HG03520 (cell line): ENCODE measurements around the gene SIK1.
"Not testable (repeated sequence)": the region's sequence is repeated elsewhere in the genome, so short reads cannot be mapped to it uniquely, and the experiment has no call there.

Experiments
- ATAC-seq: cut with Tn5 transposase; IDR thresholded peaks from one replicate; pipeline ENCODE4 v1.9.1; 2021; ENCODE audit warnings: mild to moderate bottlenecking, moderate library complexity; ENCODE audit not compliant: unreplicated experiment

The SIK1 gene

DNA sequence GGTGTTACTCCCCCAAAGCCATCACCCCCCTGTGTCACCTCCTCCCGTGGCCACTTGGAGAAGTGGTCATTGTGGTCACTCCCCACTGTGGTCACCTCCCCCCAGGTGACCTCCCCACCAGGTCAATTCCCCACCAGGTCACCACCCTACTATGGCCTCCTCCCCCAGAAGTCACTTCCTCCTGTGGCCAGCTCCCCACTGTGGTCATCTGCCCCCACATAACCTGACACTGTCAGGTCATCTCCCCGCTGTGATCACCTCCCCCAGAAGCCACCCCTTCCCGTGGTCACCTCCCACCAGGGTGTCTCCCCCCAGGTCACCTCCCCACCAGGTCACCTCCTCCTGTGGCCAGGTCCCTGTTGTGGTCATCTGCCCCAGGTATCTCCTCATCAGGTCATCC, 28.9 kb downstream of the SIK1 start:
- not testable (repeated sequence) for ATAC-seq

DNA sequence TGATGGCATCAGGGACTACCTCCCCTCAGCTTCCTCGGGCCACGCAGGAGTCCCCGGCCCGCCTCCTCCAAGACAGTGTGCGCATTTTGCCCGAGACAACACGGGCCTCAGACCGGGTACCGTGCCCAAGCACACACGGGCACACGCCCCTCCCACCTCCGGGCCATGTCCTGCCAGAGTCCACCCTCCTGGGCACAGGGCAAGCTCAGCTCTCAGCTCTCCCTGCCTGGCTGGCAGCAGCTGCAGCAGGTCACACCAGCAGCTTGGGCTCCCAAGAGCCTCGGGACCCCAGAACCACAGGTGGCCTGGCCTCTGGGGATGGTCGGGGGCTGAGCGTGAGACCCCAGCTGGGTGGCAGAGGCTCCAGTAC, 29.5 kb downstream of the SIK1 start:
- not testable (repeated sequence) for ATAC-seq

GRCh38 chr21:43396788-43397438, 30.0 kb downstream of the SIK1 start:
- not testable (repeated sequence) for ATAC-seq

DNA sequence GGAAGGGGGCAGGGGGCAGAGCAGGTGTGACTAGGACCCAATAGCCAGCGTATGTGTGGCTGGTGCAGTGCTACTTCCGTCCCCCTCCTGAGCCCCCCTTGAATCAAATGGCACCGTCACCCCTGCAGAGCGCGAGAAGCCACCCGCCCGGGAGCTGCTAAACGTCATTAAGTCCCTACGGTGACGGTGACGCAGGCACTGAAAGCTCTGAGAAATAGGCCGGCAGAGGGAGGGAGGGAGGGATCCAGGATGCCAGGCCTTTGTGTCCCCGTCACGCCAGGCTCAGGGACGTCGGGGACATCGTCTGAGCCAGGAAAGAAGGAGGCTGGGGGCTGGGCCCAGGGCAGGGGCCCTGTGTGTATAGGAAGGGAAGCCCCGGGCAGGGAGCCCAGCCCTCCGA, 43.6 kb downstream of the SIK1 start:
- ATAC-seq = not testable (repeated sequence)

- not testable (repeated sequence) for ATAC-seq
These were observed 44.0 kb downstream of the SIK1 start for GRCh38 chr21:43382902-43383301.

DNA sequence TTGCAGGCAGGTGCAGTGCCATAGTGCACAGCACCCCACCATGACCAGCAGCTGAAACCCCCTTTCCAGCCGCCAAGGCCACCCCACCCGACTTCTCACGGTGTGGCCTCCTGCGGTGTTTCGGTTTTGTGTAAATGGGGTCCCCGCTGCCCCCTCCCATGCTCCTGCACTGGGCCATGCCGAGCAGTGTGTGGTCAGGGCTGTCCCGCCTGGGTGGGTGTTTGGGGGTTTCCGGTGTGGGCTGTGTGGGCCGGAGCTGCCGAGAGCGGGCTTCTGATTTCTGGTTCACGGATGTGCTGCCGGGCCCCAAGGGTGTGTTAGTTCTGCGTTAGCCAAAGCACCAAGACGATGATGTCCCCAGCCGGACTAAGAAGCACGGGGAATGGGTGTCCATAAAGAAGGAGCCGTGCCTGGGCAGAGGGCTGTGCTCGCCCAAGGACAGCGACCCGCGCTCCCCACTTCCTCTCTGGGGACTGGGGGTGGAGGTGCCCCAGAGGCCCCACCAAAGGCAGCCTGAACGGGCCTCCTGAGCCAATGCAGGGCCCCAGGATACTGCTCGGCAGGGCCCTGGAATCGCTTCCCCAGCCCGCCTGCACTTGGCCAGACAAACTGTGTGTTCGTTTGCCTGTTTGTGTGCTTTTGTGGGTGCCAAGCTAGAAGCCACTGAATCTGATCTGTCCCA, 45.9 kb downstream of the SIK1 start:
- ATAC-seq = not testable (repeated sequence)

GRCh38 chr21:43380337-43380736, 46.6 kb downstream of the SIK1 start:
- not testable (repeated sequence) for ATAC-seq

DNA sequence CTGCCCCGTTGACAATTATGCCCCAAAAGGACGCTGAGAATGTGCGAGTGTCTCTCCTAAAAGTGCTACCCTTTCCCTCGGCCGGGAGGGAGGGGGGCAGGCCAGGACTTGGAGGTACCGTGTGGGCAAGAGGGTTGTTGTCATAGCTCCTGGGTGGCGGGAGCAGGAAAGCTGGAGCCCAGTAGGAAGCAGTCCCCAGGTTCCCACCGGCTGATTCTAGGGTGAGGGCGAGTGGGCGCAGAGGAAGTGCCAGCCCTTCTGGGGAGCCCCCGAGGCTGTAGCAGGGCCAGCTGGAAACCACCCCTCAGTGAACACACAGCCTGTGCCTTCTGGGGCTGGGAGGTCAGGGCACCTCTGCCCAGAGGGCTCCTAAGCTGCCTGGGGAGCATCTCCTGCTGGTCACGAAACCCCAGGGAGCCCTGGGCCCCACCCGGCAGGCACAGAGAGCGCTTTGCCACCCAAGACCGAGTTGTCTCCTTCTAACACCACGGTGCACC, 47.3 kb downstream of the SIK1 start:
- not testable (repeated sequence) for ATAC-seq

- ATAC-seq = no peak
These were observed 50.5 kb downstream of the SIK1 start for GRCh38 chr21:43376478-43376882.

GRCh38 chr21:43375837-43376477, 51.0 kb downstream of the SIK1 start:
- ATAC-seq = no peak

- ATAC-seq = no peak
These were observed 51.7 kb downstream of the SIK1 start for GRCh38 chr21:43375006-43375836.

DNA sequence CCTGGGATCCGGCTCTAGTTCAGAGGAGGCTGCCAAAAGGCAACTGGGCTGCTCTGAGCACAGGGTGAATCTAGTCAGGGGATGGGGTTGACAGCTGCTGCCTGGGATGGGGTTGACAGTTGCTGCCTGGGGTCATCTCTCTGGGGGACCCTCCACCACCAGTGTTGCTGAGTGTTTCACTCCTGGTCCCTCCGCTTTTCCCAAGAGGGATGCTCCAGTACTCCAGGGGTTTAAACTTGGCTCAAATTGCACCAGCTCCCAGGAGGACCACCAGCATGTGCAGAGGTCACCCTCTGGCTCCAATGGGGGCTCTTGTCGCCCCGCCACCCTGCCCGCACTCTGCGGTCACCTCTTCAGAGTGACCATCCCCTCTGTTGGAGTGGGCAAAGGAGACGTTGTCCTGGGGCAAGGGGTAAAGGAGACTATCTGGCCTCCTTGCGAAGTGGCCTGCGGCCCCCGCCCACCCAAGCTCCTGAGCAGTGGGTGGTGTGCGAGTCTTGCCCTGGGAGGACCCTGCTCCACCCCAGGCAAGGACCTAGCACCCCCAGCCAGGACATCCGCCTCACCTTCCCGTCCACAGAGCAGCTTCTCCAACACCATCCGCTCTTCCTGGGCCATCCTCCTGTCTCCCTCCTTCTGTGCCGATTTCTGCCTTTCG, 52.6 kb downstream of the SIK1 start:
- no peak for ATAC-seq

DNA sequence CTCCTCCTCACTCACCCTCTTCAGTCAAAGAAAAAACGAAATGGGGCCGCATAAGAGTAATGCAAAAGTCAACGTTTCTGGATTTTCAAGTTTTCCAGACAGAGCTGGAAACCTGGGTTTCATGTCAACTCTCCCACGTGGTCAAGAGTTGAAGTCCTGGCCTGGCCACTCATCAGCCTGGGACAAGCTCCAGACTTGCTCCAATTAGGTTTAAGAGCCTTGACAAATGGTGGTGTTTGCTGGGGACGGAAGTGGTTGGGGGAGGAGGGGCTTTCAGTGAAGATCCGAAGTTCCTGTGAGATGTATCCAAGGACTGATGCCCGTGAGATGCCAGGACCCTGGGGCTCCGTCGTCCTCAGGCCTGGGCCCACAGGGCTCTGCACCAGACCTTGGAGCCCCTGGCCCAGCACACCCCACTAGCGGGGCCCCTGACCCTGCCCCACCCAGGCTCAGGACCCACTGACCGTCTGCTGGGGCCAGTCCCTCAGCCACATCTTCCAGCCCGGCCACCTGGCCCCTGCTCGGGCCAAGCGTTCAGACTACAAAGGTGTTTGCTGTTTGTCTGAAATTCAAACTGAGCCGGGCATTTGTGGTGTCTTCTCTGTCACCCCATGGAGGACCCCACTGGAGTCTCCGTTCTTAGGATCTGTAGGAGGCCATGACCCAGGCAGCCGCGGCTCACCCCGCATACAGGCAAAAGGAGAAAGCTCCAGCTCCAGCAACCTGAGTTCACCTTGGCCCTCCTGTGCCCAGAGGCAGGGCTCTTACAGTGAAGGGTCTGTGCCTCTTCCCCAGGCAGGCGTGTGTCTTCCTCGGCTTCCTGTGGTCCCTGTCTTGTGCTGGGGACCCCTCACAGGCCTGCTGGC, 53.3 kb downstream of the SIK1 start:
- ATAC-seq = no peak

- no peak for ATAC-seq
These were observed 54.1 kb downstream of the SIK1 start for GRCh38 chr21:43372663-43373361.

GRCh38 chr21:43371786-43372185, 55.1 kb downstream of the SIK1 start:
- no peak for ATAC-seq

DNA sequence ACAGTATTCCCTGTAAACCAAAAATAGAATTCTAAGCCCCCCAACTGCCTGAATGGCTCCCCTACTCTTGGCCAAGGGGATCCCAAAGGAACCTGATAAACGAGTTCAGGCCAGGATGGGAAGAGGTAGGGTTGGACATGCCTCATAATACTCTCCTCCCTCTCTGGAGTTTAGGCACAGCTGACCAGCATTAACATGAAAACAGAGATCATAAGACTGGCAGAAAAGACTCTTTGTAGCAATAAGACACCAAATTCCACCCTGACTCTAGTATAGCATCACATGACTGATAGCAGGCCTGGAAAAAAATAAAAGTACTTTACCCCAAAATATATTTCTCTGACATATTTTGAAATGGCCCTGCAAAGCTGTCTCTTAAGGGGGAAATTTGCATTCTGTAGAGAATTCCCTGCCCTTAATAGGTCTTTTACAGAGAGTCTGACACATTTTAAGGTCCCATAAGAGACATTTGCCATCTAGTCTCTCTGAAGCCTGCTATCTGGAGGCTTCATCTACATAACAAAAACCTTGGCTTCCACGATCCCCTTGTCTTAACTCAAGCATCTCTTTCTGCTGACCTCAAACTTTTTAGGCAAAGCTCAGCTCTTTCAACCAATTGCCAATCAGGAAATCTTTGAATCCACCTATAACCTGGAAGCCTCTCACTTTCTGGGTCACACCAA, 55.9 kb downstream of the SIK1 start:
- no peak for ATAC-seq

DNA sequence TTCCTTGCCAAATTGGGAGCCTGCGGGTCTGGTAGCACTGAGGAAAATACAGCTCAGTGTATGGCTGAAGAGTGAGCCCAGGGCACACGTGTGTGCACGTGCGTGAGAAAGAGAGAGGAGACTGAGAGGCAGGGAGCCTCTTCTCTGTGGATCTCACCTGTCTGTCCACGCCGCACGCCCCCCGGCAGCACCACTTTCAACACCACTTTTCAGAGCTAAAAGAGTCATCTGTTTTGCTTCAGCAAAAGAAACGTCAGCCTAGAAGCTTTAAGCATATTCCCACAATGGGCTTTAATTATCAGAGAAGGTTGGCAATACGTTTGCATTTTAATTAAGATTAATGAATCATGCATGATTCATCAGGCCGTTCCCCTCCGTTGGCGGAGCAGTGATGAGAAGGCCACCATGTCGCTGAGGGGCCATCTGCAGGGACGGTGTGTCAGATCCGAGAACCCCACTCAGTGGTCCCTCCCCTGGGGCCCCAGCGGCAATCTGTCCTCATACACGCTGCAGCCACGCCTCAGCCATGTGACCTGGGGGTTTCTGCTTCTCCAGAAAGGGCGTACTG, 56.8 kb downstream of the SIK1 start:
- ATAC-seq = no peak

- no peak for ATAC-seq
These were observed 57.3 kb downstream of the SIK1 start for GRCh38 chr21:43369596-43370090.
